Measurements from ENCODE around the gene ZFP36. TPM values are rescaled to one million over a fixed set of nuclear protein-coding genes. Genes with fewer than 3 reads are reported as not detected.
"Not testable (repeated sequence)": the region's sequence is repeated elsewhere in the genome, so short reads cannot be mapped to it uniquely, and the experiment has no call there.

The ZFP36 gene
- total RNA-seq, 1 donor from 2014 or later = 46.3 TPM

GRCh38 chr19:39448271-39448670 is 41.6 kb downstream of the ZFP36 start:
- H3K9me3 Mint-ChIP-seq (ENCODE audit: low read depth) = no peaks in the 10 kb centered on the region
- peak overlapping the region; percentile 84 for H3K27ac Mint-ChIP-seq (ENCODE audit: unreplicated experiment)
- peaks cover 47% of the 10 kb centered on the region for H3K4me1 Mint-ChIP-seq (ENCODE audit: low read depth)
- no peak for TF ChIP-seq CTCF (IDR thresholded peaks at IDR 0.05)
- no peak for DNase-seq (ENCODE audit: low spot score)
- peaks cover 28% of the 10 kb centered on the region for H3K36me3 Mint-ChIP-seq (ENCODE audit: low read depth)
- no peak overlapping the region for H3K4me3 Mint-ChIP-seq (ENCODE audit: unreplicated experiment)
- no peaks in the 10 kb centered on the region for H3K27me3 Mint-ChIP-seq (ENCODE audit: low read depth)

- Mint-ChIP-seq H3K4me1 (ENCODE audit: low read depth) (peaks cover 47% of the 10 kb centered on the region), H3K36me3 (ENCODE audit: low read depth) (peaks cover 29% of the 10 kb centered on the region), H3K4me3 (ENCODE audit: unreplicated experiment) (no peak overlapping the region), H3K9me3 (ENCODE audit: low read depth) (no peaks in the 10 kb centered on the region), H3K27me3 (ENCODE audit: low read depth) (no peaks in the 10 kb centered on the region), H3K27ac (ENCODE audit: unreplicated experiment) (peak overlapping the region; percentile 65)
- no peak for TF ChIP-seq CTCF (IDR thresholded peaks at IDR 0.05)
- DNase-seq (ENCODE audit: low spot score) = no peak
Observed at GRCh38 chr19:39449116-39449797, 42.6 kb downstream of the ZFP36 start.

GRCh38 chr19:39451257-39451656 is 44.6 kb downstream of the ZFP36 start:
- H3K36me3 Mint-ChIP-seq (ENCODE audit: low read depth) = peaks cover 25% of the 10 kb centered on the region
- not testable (repeated sequence) for H3K4me3 Mint-ChIP-seq (ENCODE audit: unreplicated experiment); H3K27me3 Mint-ChIP-seq (ENCODE audit: low read depth); DNase-seq (ENCODE audit: low spot score); H3K9me3 Mint-ChIP-seq (ENCODE audit: low read depth); H3K27ac Mint-ChIP-seq (ENCODE audit: unreplicated experiment)
- H3K4me1 Mint-ChIP-seq (ENCODE audit: low read depth) = peaks cover 31% of the 10 kb centered on the region

Small RNAs within 50 kb of the gene (microRNA-seq; reads per million reads assigned to microRNA genes)
- gene MIR4530 (ENCODE audit: borderline number of aligned reads) = not detected

Other genes with a start within 250 kb of the ZFP36 start
- gene NCCRP1, start 209.9 kb upstream of the ZFP36 start, total RNA-seq = not detected in 3 replicates
- not detected in 3 replicates for gene SYCN, start 202.6 kb upstream of the ZFP36 start, total RNA-seq
- not detected in 3 replicates for gene IFNL3, start 161.8 kb upstream of the ZFP36 start, total RNA-seq
- not detected in 3 replicates for gene IFNL4, start 158.0 kb upstream of the ZFP36 start, total RNA-seq
- not detected in 3 replicates for gene IFNL2, start 138.5 kb upstream of the ZFP36 start, total RNA-seq
- not detected in 3 replicates for gene IFNL1, start 110.4 kb upstream of the ZFP36 start, total RNA-seq
- gene LRFN1, start 86.0 kb upstream of the ZFP36 start, total RNA-seq = 1.7 to 2.0 TPM (median 1.7 TPM) in 3 replicates
- gene GMFG, start 70.8 kb upstream of the ZFP36 start, total RNA-seq = not detected in 3 replicates
- 77.3 to 82.9 TPM (median 81.1 TPM) in 3 replicates for gene SAMD4B, start 64.4 kb upstream of the ZFP36 start, total RNA-seq
- gene PAF1, start 15.7 kb upstream of the ZFP36 start, total RNA-seq = 32.2 to 39.7 TPM (median 32.5 TPM) in 3 replicates
- 27.0 to 31.1 TPM (median 28.7 TPM) in 3 replicates for gene MED29, start 15.5 kb upstream of the ZFP36 start, total RNA-seq
- gene PLEKHG2, start 5.8 kb downstream of the ZFP36 start, total RNA-seq = 108 to 154 TPM (median 150 TPM) in 3 replicates
- gene RPS16, start 29.1 kb downstream of the ZFP36 start, total RNA-seq = 1,022 to 1,375 TPM (median 1,065 TPM) in 3 replicates
- gene SUPT5H, start 38.7 kb downstream of the ZFP36 start, total RNA-seq = 106 to 120 TPM (median 108 TPM) in 3 replicates
- 46.4 to 65.7 TPM (median 49.9 TPM) in 3 replicates for gene TIMM50, start 74.0 kb downstream of the ZFP36 start, total RNA-seq
- 0.92 to 1.3 TPM (median 1.00 TPM) in 3 replicates for gene DLL3, start 92.1 kb downstream of the ZFP36 start, total RNA-seq
- gene SELENOV, start 108.3 kb downstream of the ZFP36 start, total RNA-seq = not detected in 3 replicates
- gene EID2B, start 126.0 kb downstream of the ZFP36 start, total RNA-seq = 1.7 to 2.7 TPM (median 2.4 TPM) in 3 replicates
- 14.3 to 15.6 TPM (median 15.1 TPM) in 3 replicates for gene EID2, start 133.3 kb downstream of the ZFP36 start, total RNA-seq
- not detected in 3 replicates for gene LGALS13, start 195.7 kb downstream of the ZFP36 start, total RNA-seq
- gene LGALS16, start 249.1 kb downstream of the ZFP36 start, total RNA-seq = not detected in 3 replicates